SK-N-MC (cell line): Measurements from ENCODE around the gene COL18A1.

Experiments used
- EZH2 ChIP-seq: fragments of 200-600 bp; sonication (generic); IDR thresholded peaks from one replicate; pipeline ENCODE4 v1.6.1; 2017; ENCODE audit warnings: antibody characterized with exemption
- FOXP2 ChIP-seq: optimal IDR thresholded peaks from 2 replicates; pipeline ENCODE3; 2011; ENCODE audit warnings: mild to moderate bottlenecking, moderate library complexity; ENCODE audit not compliant: insufficient read depth; ENCODE audit errors: extremely low read length, control extremely low read depth
- POLR2AphosphoS5 ChIP-seq: IDR thresholded peaks from 2 replicates; pipeline ENCODE4 v1.6.1; 2012; ENCODE audit warnings: mild to moderate bottlenecking, low read depth, low read length, borderline replicate concordance

- no peak for TF ChIP-seq EZH2
- TF ChIP-seq POLR2AphosphoS5, result no peak
- no peak for TF ChIP-seq FOXP2
Observed at GRCh38 chr21:45454926-45455673, 50.1 kb downstream of the COL18A1 start.
